Hematopoietic multipotent progenitor cell (in vitro differentiated cells): Measurements from ENCODE around the gene EEF1AKMT3. TPM values are rescaled to one million over a fixed set of nuclear protein-coding genes. Genes with fewer than 3 reads are reported as not detected.
"Not testable (repeated sequence)": the region's sequence is repeated elsewhere in the genome, so short reads cannot be mapped to it uniquely, and the experiment has no call there.

Source experiments
- DNase-seq, 3 donors: peaks; one replicate each; pipeline ENCODE4 v3.0.0-alpha.2; 2011 to 2015; ENCODE audit warnings: low read depth in 2 of 3, low spot score in 2 of 3
- total RNA-seq: library from RNA; depleted of rRNA; stranded (reverse); fragments of >200 nt; gene quantifications from one replicate; pipeline ENCODE4 v1.2.3, GENCODE V29; 2012

The EEF1AKMT3 gene
- total RNA-seq, 1 donor = 8.9 TPM

DNA sequence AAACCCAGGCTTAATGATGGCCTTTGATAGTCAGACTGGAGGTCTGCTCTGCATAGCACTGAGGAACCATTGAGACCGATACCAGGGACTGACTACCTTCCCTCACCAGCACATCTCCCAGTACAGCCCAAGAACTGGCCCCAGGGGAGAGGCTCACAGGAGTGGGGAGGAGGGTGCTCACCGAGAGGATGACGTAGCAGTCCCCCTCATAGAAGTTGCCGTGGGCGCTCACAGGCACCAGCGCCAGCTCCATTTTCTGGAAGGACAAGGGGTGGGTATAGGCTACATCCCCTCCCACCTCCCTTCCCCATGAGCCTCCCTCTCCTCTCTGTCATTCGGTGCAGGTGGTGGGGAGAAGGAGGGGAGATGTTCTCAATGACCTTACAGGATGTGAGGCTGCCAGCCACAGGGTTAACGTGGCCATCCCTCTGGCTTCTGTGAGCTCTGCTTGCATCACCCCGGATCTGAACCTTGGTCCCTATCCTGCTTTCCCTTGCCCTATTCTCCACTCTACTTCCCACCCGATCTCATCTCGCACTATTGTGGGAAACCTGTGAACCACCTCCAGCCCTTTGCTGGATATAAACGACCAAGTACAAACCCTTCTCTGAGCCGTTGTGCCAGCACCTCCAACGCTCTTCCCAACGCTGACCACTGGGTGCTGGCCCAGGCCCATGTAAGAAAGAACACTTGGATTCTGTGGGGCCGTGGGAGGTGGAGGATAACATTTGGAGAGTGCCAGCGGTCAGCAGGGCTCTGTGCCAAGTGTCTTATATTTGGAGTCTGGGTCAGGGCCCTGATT is 41.8 kb downstream of the EEF1AKMT3 start:
- DNase-seq = no peak

DNA sequence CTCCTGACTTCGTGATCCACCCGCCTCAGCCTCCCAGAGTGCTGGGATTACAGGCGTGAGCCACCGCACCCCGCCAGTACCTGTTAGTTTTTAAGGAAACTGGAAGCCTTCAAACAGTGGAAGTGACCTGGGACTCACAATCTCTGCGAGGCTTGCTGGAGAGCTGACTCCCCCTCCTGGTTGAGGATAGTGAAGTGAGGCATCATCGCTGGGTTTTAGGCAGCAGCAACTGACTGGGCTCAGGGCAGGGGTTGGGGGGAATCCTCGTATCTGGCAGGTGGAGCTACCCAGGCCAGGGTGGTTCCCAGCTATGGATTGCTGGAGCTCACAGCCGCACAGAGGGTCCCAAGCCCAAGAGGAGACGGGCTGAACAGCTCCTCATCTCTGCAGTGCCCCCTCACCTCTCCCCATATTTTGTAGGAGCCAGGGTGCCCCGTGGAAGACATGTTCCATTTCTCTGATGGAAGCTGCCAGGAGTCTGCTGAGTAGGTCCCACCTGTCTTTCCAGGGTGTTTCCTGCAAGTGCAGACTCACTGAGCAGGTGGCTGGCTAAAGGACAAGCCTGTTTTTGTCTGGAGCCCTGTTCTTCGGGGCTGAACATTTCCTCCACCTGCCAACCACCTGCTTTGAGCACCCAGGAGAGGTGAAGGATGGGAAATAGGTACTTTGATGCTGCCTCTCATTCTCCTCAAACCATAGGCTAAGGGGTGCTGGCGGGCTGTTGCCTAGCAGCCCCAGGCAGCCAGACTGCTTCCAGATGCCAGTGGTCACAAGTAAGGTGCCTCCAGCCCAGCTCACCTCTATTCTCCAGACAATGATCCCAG is 43.0 kb downstream of the EEF1AKMT3 start:
- no peak for DNase-seq

DNA sequence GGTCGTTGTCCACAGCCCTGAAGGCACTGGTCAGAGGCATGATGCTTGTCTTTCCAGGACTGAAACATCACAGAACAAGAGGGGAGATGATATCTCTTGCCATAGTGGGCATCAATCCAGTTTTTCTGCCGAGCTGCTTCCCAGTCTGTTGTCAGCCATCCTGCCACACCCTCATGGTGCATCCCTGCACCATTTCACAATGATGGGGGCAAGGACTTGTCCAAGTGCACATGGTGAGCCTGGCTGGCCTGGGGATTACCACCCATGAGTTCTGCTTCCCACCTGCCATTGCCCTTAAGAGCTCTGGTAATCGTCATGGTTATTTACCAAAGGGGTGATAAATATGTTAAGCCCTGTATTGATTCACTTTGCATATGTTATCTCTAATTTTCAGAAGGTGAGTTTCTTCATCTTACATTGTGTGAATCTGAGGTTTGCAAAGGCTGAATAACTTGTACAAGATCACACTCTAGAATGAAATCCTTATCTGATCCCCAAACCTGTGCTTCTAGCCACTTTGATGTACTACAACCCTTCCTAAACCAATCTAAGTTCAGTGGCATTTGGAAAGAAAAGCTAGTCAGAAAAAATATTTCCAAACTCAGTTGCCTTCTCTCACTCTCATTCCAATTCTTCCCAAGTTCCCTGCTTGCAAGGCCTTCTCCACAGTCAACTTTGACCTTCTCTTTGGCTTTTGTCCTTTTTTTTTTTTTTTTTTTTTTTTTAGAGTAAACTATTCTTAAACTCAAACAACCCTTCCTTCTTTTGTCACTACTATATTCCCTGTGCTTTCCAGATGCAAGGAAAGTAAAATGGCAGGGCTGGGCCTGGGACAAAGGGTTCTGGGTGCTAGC is 43.8 kb downstream of the EEF1AKMT3 start:
- no peak for DNase-seq

DNA sequence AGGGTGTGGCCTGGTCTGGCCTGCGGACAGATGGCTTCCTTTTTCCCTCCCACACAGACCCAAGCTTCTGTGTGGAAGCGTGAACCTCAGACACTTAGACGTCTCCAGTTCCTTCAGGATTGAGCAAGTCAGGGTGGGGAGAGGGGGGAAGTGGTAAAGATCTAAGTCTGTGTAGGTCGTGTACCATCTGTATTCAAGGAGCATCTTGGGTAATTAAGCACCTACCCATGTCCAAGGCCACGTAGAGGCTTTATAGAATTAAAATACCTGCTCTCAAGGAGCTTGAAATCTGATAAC is 44.4 kb downstream of the EEF1AKMT3 start:
- DNase-seq = no peak

DNA sequence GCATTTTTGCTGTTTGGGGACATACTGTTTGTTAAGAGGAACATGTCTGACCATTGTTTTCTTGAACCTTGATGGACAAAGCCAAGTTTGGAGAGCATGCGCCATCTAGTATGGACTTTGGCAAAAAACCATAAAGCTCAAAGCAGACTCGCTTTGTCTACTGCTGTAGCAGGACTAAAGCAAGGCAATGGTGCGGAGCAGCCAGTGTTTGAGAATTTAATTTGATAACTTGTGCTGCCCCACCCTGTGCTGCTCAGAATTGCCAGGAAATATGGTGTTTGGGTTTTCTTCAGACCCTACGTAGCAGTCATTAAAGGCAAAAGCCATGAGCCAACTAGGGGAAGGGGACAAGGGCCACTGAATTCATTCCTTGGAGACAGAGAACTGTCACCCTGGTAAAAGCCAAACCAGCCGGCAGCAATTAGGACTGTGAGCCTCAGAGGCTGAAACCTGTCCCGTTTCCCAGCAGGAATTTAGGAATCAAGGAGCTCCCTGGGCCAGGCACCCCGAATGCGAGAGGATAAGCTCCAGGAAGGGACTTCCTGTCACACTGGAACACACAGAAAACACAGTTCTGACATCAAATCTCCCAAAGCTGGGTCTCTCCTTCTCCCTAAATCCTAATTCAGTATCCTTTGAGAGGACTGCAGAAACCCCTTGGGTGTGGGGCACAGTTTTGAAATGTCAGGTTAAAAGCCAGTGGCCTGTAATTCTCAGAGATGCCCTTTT is 45.0 kb downstream of the EEF1AKMT3 start:
- no peak for DNase-seq

DNA sequence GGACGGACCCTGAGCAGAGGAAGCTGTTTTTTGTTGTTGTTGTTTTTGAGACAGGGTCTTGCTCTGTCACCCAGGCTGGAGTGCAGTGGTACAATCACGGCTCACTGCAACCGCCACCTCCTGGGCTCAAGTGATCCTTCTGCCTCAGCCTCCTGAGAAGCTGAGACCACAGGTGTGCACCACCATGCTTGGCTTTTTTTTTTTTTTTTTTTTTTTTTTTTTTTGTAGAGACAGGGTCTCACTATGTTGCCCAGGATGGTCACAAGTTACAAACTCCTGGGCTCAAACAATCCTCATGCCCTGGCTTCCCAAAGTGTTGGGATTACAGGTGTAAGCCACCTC is 45.5 kb downstream of the EEF1AKMT3 start:
- not testable (repeated sequence) for DNase-seq

DNA sequence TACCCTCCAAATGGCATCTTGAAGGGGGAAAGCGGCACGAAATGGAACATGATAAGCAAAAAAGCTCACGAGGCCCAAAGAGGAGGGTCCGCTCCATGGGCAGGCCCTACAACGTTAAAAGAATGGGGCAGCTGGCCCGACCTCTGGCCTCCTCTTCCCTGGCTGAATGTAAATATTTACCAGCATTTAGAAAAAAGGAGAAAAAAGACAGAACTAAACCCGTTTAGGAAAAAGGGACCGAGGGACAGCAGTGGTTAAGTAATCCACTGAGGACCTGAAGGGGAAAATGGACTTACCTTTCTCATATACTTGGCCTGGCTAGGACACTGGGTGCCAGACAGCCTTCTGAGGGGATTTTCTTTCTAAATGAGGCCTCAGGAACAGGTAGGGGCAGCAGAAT is 47.7 kb downstream of the EEF1AKMT3 start:
- not testable (repeated sequence) for DNase-seq

DNA sequence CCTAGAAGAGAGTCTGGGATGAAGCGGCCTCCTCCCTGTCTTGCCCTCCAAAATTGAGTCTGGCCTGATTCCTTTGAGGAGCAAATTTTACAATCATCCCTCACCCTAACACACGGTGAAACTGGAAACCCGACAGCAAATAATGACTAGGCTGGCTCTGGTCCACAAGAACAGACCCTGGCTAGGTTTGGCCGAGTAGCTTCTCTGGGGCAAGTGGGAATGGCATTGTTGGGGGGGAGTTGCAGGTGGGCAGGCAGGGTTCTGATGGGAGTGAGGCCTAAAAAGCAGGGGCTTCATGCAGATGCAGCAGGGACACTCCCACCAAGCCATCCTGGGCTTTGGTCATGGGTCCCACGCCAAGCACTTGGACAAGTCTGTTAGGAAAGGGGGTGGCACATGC is 48.6 kb downstream of the EEF1AKMT3 start:
- DNase-seq = not testable (repeated sequence)

DNA sequence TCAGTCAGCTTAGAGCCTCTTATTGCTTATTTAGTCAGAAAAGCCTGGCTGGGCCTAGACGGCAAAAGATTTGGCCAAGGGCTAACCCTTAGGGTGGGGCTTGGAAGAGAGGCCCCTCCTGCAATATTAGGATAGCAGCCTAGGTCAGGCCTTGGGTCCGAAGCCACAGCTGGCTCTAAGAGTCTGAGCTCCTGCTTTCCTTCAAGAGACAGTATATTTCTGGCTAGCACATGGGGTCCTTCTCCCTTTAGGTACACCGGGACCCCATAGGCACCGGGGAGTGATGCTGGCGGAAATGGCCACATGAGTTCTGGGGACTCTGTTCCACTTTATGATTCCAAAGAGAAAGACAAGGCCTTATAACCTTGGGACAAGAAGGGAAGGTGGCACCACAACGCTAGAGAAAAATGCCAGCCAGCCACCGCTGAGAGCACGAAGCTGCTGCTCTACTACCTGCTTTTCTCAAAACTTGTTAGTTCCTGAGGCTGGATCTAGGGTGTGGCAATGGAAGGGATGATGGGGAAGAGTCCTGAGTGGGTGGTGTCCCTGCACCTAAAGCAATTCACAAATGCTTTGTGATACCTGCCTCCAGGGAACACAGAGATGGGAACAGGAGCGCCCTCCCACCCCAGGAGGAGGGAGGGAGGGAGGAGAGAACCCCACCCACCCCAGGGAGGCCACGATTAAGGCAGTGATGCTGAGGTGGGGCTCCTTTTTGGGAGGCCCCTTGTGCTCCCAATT is 49.2 kb downstream of the EEF1AKMT3 start:
- DNase-seq = no peak

DNA sequence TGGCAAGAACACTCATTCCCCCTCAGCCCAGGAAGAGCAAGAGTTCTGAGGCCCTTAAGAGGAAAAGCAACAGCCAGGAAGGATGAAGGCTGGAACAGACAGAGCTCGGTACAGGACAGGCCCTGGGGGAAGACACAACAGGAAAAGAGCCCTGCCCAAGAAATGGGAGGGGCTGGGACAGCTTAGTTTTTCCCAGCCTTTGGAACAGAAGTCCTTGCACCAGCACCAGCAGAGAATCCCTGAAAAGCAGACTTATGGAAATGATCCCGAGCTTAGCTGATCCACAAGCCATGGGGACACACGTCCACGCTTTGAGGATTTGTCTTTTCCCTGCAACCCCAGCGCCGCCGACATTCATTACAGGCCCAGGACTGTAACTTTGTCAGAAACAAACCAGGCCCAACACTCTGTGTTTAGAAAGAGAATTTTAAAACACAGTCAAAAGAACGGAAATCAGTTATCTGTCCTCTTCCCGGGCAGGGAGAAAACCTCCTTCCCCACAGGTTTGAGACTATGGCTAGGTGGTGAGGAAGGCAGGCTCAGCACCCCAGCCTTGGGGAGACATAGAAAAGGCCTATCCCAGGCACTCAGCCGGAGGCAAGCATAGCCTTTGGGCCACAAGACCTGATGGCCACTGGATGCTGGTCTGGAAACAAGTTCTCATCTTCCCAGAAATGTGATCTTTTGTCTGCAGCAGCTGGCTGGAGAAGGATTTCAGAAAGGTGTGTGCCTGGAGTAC is 50.1 kb downstream of the EEF1AKMT3 start:
- DNase-seq = no peak

DNA sequence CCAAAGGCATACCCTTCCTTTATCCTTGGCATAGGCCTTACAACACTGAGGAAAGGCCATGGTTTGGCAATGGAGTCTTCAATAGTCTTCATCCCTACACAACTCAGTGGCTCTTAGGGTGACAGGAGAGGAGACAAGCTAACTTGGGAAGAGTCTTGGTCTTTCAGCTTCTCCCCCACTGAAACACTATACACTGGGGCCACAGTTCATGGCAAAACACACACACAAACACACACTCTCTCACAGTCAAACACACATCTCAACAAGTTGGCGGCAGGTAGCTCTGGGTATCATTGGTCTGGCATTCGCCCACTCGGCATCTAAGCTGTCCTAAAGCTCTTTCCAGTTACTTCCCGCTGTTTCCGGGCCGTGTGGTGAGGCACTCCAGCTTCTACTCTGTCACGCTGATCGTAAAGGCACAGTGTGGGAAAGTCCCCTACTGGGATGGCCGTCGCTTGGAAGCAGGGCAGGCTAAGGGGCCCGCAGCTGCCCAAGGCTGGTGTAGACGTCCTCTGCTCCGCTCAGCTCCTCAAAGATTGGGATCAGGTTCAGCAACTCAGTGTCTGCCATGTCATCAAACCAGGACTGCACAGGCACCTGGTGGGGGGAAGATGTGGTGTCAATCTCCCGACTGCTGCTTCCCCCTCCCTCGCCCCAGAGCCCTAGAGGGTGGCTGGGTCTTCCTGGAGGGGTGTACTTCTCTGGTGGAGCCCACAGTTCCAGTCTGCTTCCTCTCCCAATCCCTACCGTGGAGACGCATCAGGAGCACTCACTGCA is 50.9 kb downstream of the EEF1AKMT3 start:
- no peak for DNase-seq

DNA sequence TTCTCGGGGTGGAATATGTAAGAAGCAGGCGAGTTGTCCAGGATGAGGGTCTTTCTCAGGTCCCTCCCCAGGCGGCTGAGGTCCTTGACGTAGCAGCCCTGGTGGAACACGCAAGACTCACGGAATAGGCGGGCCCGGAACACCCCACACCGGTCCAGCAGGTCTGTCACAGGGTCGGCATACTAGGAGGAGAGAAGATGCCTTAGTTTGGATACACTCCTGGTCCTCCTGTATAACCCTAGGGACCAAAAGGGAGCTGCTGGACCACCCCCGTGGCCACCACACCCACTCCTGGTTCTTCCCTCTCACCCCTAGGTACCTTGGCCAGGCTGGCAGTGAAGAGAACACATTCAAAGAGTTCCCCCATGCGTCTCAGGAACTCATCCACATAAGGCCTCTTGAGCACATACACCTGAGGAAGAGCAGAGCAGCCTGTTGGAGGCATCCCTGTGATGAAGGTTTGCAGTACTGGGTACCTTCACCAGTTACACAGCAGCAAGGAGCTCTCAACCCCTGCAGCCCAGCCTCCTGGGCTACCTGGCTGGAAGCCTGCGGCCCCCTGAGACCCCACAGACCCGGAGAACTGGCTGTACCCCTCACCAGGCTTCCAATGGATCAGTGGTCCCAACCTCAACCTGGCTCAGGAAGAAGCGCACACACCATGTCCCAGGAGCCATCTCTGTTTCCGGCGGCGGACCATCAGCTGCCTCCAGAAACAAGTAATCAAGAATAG is 51.7 kb downstream of the EEF1AKMT3 start:
- no peak for DNase-seq

DNA sequence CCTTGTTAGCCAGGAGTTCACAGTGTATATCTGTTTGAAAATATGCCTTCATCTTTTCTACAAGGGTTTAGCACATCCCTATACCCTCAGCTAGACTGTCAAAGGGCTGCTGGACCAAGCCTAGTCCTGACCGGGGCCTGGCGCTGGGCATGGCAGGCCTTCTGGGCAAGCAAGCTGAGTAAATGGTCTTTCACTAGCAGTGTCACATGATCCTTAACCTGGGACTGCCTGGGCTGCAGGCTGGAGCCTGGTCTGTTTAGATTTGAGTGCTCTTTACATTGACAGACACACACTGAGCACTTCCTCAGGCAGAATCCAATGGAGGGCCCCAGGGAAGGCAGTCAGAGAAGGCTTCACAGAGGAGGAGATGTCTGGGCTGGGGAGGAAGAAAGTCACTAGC is 53.0 kb downstream of the EEF1AKMT3 start:
- DNase-seq = no peak

DNA sequence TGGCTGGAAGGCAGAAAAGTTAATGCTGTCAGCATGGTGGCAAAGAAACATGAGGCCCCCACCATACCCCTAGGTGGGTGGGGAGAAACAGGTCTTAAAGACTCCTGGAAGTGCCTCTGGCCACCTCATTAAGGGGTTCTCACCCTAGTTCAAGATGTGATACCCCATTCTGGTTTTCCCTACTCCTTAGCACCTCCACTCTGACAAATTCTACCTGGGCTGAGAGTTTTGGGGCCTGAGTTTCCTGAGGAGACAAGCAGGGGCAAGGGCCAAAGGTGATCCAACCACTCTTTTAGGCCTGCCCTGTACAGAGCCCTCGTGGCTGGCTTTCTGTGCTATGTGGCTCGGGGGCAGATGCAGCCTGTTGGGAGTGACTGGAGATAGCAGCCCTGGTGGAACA is 54.0 kb downstream of the EEF1AKMT3 start:
- no peak for DNase-seq

DNA sequence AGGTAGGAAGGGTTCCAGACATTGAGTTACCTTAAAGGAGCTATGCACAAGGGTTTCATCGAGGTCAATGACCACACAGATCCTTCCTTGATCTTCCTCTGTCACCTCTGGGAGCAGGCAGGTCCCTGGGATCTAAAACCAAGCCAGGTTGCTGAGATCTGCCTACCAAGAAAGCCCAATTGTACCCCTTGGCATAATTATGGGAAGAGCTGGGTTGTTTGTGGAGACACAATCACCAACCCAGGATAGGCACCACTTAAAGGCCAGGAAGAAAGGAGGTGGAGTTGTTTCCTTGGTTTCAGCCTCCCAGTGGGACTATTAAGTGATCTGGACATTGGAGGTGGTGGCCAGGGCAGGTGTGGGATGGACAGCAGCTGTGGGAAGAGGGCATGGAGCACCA is 54.6 kb downstream of the EEF1AKMT3 start:
- DNase-seq = no peak

DNA sequence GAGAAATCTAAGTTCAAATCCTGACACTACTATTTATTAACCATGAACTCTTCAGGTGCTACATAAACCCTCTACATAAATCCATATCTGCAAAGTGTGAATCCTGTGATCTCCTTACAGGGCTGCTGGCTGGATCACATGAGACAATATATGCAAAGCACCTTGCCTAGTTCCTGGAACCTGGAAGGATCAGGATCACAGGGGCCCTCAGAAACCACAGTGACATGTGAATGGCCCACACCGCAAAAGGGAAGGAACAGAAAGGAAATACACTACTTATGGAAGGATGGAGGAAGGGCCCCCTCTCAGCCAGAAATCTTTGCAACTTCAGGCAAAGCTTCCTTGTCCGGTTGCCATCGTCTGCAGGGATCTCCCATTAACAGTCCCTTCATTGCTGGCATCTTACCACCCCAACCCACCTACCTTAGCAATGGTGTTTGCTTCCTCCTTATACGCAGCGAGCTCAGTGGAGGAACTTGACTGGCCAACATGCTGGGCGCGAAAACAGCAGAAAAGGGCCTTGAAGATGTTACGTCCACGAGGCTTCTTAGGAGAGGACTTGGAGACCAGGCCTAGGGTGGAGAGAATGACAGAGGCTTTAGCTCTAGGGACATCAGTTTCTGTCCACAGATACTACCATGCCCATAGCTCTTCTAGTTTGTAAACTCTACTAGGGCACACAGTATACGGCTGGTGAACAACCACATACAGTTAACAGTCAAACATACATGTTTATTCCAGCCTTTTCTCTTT is 56.8 kb downstream of the EEF1AKMT3 start:
- DNase-seq = no peak

DNA sequence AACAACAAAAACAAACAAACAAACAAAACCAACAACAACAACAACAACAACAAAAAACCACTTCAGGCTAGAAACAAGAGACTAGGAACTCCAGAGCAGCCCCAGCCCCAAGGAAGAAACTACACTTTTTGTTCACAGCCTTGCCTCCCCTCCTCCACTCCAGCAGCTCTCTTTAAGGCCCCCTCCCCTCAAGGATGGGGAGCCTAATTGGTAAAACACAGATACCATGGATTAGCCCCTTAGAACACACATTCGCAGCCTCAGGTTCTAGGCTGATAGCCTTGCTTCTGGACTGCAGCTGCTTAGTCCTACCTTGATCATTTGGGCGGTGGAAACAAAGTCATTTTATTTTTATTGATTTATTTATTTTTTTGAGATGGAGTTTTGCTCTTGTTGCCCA is 58.0 kb downstream of the EEF1AKMT3 start:
- no peak for DNase-seq
